Vagina (tissue), 2 donors: Measurements from ENCODE around the gene TP53RK.

Experiments
- CTCF ChIP-seq, 3 experiments: fragments of 450-650 bp in 2 of 3; fragments of 200-600 bp in 1 of 3; sonication (generic) in 1 of 3; IDR thresholded peaks; one replicate each; pipeline ENCODE4 v1.5.1; 2017 to 2019; ENCODE audit warnings: antibody characterized with exemption in 3 of 3, mild to moderate bottlenecking in 2 of 3, moderate library complexity in 2 of 3
- POLR2A ChIP-seq, 2 donors: fragments of 450-650 bp; IDR thresholded peaks; one replicate each; pipeline ENCODE4 v1.6.1; 2017; ENCODE audit warnings: antibody characterized with exemption in 2 of 2, mild to moderate bottlenecking in 2 of 2, moderate library complexity in 2 of 2
- POLR2AphosphoS5 ChIP-seq, 2 donors: sonication (generic); formaldehyde crosslinking; IDR thresholded peaks; one replicate each; pipeline ENCODE4 v1.9.0; 2017; ENCODE audit warnings: antibody characterized with exemption in 2 of 2, mild to moderate bottlenecking in 2 of 2, low read depth in 1 of 2; ENCODE audit not compliant: insufficient read depth in 1 of 2

- TF ChIP-seq CTCF (IDR thresholded peaks at IDR 0.05) (no peak), POLR2A (IDR thresholded peaks at IDR 0.05) (no peak), POLR2AphosphoS5 (IDR thresholded peaks at IDR 0.05; ENCODE audit: insufficient read depth in 1 of 2, low read depth in 1 of 2) (no peak)
Measured at GRCh38 chr20:46652699-46653098, 36.5 kb downstream of the TP53RK start.
